ENCODE results near the gene UBXN6. TPM values are rescaled to one million over a fixed set of nuclear protein-coding genes. Genes with fewer than 3 reads are reported as not detected.

The UBXN6 gene
- total and polyA plus RNA-seq, 2 of the 8 experiments (the other 6 are each of a cell fraction or from before 2014, with no cell fraction given), result 28.0 to 43.8 TPM

GRCh38 chr19:4428326-4428975, 29.1 kb downstream of the UBXN6 start:
- no peak for FAIRE-seq
- H2AFZ ChIP-seq (ENCODE audit: low read length), result no peak overlapping the region

More at GRCh38 chr19:4428326-4428975, 29.1 kb downstream of the UBXN6 start:
- peaks cover 2 to 21% of the 10 kb centered on the region in 2 experiments for H4K20me1 ChIP-seq (replicated peaks in 1 of 2; ENCODE audit: control insufficient read depth in 1 of 2, insufficient read depth in 2 of 2, low read length in 2 of 2)
- POLR2A ChIA-PET (ENCODE audit: partially characterized antibody), result interaction anchor here (0.6 to 58.1 kb wide), 3 partner anchors 4 to 176 kb away, joined by 3 to 1590 read pairs (median 1590); partner anchors contain the start of genes CHAF1A, SH3GL1 and UBXN6
- no peak overlapping the region for H2AK5ac ChIP-seq (ENCODE audit: low read depth, low read length)
- H3K56ac ChIP-seq (replicated peaks; ENCODE audit: insufficient read length, low read depth, low read length), result no peak overlapping the region
- H3K27ac ChIP-seq (ENCODE audit: low read depth, low read length), result no peak overlapping the region
- no peaks in the 10 kb centered on the region; the same call in none of the 2 replicates for H3K79me1 ChIP-seq (ENCODE audit: low read depth, low read length)
- H3K4me1 ChIP-seq (replicated peaks in 1 of 4; ENCODE audit: control insufficient read depth in 3 of 4, insufficient read depth in 4 of 4, low read length in 3 of 4), result no peaks in the 10 kb centered on the region
- no peak overlapping the region for H3K4me3 ChIP-seq (ENCODE audit: extremely low read depth in 1 of 4, insufficient read depth in 2 of 4, low read depth in 3 of 4, low read length in 4 of 4)
- no peak overlapping the region for H3K4ac ChIP-seq (replicated peaks; ENCODE audit: insufficient read length, low read depth, low read length)
- CTCF ChIA-PET (ENCODE audit: partially characterized antibody), result interaction anchor here (1.0 to 1.8 kb wide), 4 partner anchors 18 to 603 kb away, joined by 3 to 6 read pairs (median 4); partner anchors contain the start of gene SH3GL1
- no peak overlapping the region for H4K91ac ChIP-seq (replicated peaks; ENCODE audit: insufficient read length, low read length)
- peaks cover 56 to 85% (median 72%) of the 10 kb centered on the region in 4 experiments for H3K36me3 ChIP-seq (ENCODE audit: control insufficient read depth in 2 of 4, insufficient read depth in 4 of 4, low read length in 3 of 4)
- H3K9me3 ChIP-seq (ENCODE audit: insufficient read depth in 2 of 2, low read depth in 1 of 2, low read length in 1 of 2), result no peaks in the 10 kb centered on the region
- H4K8ac ChIP-seq (ENCODE audit: extremely low read depth, insufficient read depth, low read length), result no peak overlapping the region; the same call in 1 of the 2 replicates
- H3K4me2 ChIP-seq (ENCODE audit: insufficient read depth in 1 of 2, low read depth in 2 of 2, low read length in 2 of 2), result no peak overlapping the region
- no peak overlapping the region for H3K14ac ChIP-seq (ENCODE audit: insufficient read length)
- no peak overlapping the region for H2BK15ac ChIP-seq (ENCODE audit: low read length)
- no peaks in the 10 kb centered on the region for H3K27me3 ChIP-seq (replicated peaks in 1 of 4; ENCODE audit: control insufficient read depth in 3 of 4, extremely low read depth in 1 of 4, insufficient read depth in 3 of 4, low read length in 3 of 4)
- H3K18ac ChIP-seq (ENCODE audit: extremely low read depth, low read length), result no peak overlapping the region
- no peak for DNase-seq (ENCODE audit: low read depth in 1 of 2, low spot score in 2 of 2)
- H4K5ac ChIP-seq (ENCODE audit: insufficient read length, low read depth, low read length), result no peak overlapping the region
- H3K23ac ChIP-seq (ENCODE audit: insufficient read length), result no peak overlapping the region
- no peaks in the 10 kb centered on the region for H3K23me2 ChIP-seq (ENCODE audit: low read depth, low read length)
- no peak overlapping the region for H2BK5ac ChIP-seq (ENCODE audit: low read depth, low read length)
- 92% methylated on average over 20 of the region's 20 CpGs; no CpG with 5 or more reads in 1 of the 2 experiments for WGBS, 2 experiments (ENCODE audit: extremely low coverage in 1 of 2, insufficient coverage in 1 of 2, insufficient read length in 1 of 2, insufficient replicate concordance in 2 of 2, low coverage in 1 of 2, low lambda C conversion rate in 2 of 2, missing lambda C conversion rate in 1 of 2)
- no peak overlapping the region for H2BK12ac ChIP-seq (ENCODE audit: low read depth, low read length)
- H2BK20ac ChIP-seq (ENCODE audit: low read length), result no peak overlapping the region
- H3K79me2 ChIP-seq (ENCODE audit: control insufficient read depth in 1 of 2, insufficient read depth in 2 of 2, low read length in 2 of 2), result 0 out of 4 replicates have a peak, but pooled peaks cover 0 to 3% of the 10 kb centered on the region in 2 experiments
- no peak overlapping the region for H2BK120ac ChIP-seq (replicated peaks; ENCODE audit: low read depth, low read length)
- no peak for TF ChIP-seq EZH2 (IDR thresholded peaks at IDR 0.05; ENCODE audit: low read depth, low read length, severe bottlenecking)
- TF ChIP-seq YY1 (IDR thresholded peaks at IDR 0.05; ENCODE audit: low read depth, low read length), result no peak
- no peak for TF ChIP-seq NANOG (IDR thresholded peaks at IDR 0.05; ENCODE audit: insufficient read depth, low read depth, low read length, poor library complexity, severe bottlenecking)
- TF ChIP-seq CREB1 (IDR thresholded peaks at IDR 0.05), result no peak
- H3K9ac ChIP-seq (replicated peaks in 1 of 4; ENCODE audit: extremely low read depth in 1 of 4, low read depth in 3 of 4, low read length in 3 of 4), result no peak overlapping the region
